NB4 (cell line): ENCODE results near the gene TMEM248.

Experiments used
- CTCF ChIP-seq: IDR thresholded peaks from one replicate; pipeline ENCODE4 v1.5.1; 2012; ENCODE audit warnings: low read depth, low read length
- MAX ChIP-seq: IDR thresholded peaks from 2 replicates; pipeline ENCODE4 v1.6.1; 2011; ENCODE audit warnings: low read depth, low read length
- POLR2A ChIP-seq: IDR thresholded peaks from 2 replicates; pipeline ENCODE4 v1.6.1; 2011; ENCODE audit warnings: mild to moderate bottlenecking; ENCODE audit not compliant: insufficient read length; ENCODE audit errors: extremely low read depth

- TF ChIP-seq MAX (no peak), CTCF (no peak), POLR2A (no peak)
These were observed 24.6 kb upstream of the TMEM248 start for GRCh38 chr7:66896441-66896840.
